HG03025 (cell line): ENCODE data around the gene NTN4.
"Not testable (repeated sequence)": the region's sequence is repeated elsewhere in the genome, so short reads cannot be mapped to it uniquely, and the experiment has no call there.

ENCODE experiments used
- ATAC-seq: cut with Tn5 transposase; IDR thresholded peaks from one replicate; pipeline ENCODE4 v1.9.1; 2021; ENCODE audit warnings: mild to moderate bottlenecking, moderate library complexity; ENCODE audit not compliant: unreplicated experiment, low FRiP score

The NTN4 gene

GRCh38 chr12:95759718-95760117, 30.8 kb downstream of the NTN4 start:
- ATAC-seq = no peak

DNA sequence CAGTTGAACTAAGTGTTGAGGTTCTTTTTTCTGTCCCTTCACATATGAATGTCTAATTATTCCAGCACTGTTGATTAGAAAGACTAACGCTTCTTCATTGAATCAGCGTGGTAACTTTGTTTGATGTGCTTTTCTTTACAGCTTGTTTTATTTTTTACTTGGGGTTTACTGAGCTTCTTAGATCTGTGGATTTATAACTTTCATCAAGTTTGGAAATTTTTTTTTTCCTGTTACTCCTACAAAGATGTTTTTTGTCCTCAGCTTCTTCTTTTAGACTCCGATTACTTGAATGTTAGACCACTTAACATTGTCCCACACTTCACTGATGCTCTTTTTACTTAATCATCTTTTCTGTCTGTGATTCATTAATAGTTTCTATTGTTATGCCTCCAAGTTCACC, 31.5 kb downstream of the NTN4 start:
- no peak for ATAC-seq

GRCh38 chr12:95756362-95756761, 34.2 kb downstream of the NTN4 start:
- ATAC-seq = no peak

DNA sequence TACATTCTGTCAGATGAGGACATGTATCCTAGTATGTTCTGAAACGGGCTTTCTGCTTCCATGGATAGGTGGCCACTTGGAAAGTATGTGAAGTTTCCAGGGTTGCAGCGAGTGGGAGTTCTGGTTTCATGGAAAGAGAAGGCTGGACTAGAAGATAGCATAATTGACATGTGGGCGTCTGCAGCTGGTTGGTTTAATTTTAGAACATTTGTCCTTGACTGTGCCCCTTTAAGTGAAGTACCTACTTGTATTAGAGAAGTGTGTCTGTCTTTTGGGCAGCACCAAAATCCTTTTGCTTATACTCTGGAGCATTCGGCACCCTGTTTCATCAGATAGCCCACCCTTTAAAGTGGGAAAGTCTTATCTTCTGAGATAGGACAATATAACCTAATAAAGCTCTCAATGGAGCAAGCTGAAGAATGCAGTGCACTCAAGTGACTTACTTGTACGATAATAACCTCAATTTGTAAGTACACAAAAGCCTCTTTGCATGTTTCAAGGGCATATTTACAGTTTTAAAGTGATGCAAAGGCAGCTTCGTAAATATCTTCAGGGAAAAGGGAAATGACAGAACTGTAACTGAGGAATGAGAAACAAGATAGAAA, 35.2 kb downstream of the NTN4 start:
- ATAC-seq = no peak

DNA sequence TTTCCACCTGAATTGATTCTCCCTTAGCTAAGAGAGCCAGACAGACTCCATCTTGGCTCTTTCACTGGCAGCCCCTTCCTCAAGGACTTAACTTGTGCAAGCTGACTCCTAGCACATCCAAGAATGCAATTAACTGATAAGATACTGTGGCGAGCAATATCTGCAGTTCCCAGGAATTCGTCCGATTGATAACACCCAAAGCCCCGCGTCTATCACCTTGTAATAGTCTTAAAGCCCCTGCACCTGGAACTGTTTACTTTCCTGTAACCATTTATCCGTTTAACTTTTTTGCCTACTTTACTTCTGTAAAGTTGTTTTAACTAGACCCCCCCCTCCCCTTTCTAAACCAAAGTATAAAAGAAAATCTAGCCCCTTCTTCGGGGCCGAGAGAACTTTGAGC, 44.5 kb downstream of the NTN4 start:
- not testable (repeated sequence) for ATAC-seq

GRCh38 chr12:95742586-95742985, 48.0 kb downstream of the NTN4 start:
- ATAC-seq = no peak

DNA sequence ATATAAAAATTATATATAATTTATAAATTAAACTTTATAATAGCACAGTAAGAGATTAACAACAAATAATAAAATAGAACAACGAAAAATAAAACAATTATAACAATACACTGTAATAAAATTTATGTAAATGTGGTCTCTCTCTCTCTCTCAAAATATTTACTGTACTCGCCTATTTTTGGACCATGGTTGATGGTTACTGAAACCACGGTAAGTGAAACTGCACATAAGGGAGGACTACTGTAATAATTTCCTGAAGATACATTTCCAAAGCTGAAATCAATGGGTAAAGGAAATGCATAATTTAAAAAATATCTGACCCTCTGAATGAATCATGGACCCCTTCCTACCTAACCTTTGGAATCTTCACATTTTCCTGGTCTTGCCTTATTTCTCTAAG, 48.9 kb downstream of the NTN4 start:
- ATAC-seq = no peak

DNA sequence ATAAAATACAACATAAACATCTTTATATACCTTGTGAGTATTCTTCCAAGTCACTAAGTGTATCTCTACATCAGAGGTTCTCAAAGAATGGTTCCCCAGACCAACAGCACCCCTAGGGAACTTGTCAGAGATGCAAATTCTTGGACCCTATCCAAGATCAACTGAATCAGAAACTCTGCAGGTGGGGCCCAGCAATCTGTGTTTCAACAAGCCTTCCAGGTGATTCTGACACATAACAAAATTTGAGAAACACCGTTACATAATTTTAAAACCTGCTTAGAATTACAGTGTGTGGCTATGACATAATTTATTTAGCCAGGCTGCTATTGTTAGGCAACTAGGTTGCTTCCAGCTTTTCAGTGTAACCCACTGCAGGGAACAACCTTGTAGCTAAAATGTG, 49.8 kb downstream of the NTN4 start:
- no peak for ATAC-seq

DNA sequence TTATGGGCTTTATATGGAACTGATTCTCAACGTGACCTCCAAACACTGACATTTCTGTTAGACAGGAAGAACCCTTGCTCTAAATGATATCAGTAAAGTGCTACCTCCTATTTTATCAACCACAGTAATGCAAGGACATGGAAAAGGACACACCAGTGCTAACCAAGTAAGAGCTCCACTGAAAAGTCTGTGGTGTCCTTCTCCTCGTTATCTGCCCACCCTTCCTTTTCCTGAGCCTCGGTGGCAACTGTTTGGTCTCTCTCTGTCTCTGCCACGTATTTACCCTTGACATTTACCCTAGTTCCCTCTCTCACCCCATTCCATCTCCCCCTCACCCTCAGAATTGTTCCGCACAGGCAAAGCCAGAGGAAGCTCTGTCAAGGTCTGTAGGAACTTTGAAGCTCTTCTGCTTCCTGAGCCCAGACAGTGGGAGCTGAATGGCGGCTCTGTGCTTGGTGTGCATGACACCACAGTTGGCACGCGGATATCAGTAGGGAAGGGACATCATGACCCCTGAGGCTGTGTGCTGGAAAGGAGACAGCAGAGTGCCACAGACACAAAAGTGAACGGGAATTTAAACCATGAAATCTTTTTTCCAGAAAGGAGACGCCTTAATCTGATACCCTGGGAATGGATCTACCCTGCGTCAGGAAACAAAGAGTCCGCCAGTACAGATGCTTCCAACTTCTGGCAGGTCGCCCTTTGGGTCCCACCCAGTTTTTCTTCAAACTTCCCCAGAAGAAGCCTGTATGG, 50.8 kb downstream of the NTN4 start:
- no peak for ATAC-seq

GRCh38 chr12:95738024-95738611, 52.4 kb downstream of the NTN4 start:
- ATAC-seq = no peak

- ATAC-seq = no peak
Observed at GRCh38 chr12:95736631-95737030, 53.9 kb downstream of the NTN4 start.

GRCh38 chr12:95735728-95736127, 54.8 kb downstream of the NTN4 start:
- ATAC-seq = not testable (repeated sequence)

- no peak for ATAC-seq
Observed at GRCh38 chr12:95733141-95733825, 57.3 kb downstream of the NTN4 start.

DNA sequence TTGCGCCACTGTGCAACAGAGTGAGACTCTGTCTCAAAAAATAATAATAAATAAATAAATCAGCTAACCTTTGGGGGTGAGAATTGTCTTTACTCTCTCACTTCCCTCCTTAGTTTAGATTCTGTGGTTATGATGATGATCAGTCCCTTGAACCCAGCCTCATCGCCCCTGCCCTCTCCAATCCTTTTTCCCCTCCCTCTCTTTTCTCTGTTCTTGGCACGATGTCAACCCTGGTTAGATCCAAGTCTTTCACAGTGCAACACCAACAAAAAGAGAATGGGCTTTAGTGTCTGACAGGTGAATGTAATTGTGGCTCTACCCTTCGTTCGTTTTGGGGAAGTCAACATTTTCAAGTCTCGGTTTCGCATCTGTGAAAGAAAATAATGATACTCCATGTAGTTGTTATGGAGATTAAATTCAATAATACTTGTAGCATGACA, 59.0 kb downstream of the NTN4 start:
- ATAC-seq = no peak

GRCh38 chr12:95730457-95730856, 60.1 kb downstream of the NTN4 start:
- no peak for ATAC-seq

- no peak for ATAC-seq
Observed at GRCh38 chr12:95726903-95727302, 63.7 kb downstream of the NTN4 start.

DNA sequence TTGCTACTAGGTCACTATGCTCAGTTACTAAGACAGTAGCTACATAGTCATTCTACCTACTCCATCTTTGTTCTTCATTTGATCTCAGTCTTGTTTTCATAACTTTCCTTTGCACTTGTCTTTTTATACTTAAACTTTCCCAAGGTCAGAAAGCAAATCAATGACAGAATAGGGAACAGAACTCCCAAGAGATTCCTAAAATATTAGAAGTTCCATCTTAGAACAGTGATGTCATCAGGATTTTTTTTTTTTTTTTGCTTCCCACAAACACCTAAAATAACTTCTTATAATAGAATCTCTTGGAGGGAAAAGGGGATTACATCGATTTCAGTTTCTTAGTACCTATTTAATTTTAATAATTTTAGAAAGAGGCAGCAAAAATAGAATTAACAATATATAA, 65.8 kb downstream of the NTN4 start:
- no peak for ATAC-seq

DNA sequence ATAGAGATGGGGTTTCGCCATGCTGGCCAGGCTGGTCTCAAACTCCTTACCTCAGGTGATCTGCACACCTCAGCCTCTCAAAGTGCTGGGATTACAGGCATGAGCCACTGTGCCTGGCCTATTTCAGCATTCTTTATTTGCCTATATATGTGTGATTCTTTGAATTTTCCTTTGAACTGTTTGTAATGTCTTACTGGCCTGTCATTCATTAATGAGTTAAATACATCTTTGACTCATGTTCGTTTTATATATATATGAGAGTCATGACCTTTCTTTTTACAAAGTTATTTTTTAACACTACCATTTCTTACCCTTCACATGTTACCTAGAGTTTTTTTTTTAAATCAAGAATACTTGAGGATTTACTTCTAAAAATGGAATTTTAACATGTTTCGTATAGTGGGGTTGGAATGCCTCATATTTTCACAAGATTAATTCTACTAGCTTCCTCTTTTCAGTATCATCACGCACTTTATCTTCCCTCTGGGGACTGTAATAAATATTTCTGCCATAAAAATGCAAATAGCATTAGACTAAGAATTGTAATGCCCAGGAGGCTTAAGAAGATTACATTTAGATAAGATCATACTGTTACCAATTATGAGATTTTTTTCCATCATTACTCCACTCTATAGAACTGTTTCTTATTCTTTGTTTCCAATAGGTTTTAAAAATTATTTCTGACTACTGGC, 66.7 kb downstream of the NTN4 start:
- no peak for ATAC-seq

- no peak for ATAC-seq
Observed at GRCh38 chr12:95721320-95721719, 69.2 kb downstream of the NTN4 start.

- no peak for ATAC-seq
Observed at GRCh38 chr12:95720146-95720545, 70.4 kb downstream of the NTN4 start.

DNA sequence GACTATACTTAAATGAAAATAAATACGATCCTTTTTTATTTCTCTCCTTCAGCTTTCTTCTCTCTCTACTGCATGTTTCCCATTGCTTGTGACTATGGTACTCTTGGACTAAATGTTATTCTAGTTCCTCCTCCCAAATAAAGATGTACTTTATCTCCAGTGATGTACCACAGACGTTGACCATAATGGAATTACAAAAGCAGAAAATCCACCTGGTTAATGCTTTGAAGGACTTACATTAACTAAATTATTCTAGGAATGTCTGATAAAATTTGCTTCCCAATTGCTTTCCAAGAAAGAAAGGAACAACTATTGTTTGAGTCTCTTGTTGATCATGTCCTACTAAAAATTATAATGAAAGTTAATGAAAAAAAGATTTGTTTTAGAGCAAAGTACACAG, 71.8 kb downstream of the NTN4 start:
- ATAC-seq = no peak
